ENCODE measurements around the gene FAM53C. TPM values are rescaled to one million over a fixed set of nuclear protein-coding genes. Genes with fewer than 3 reads are reported as not detected.

FAM53C gene
- polyA plus RNA-seq, 1 donor (not counting 4 experiments of a cell fraction or from before 2014, with no cell fraction given) = 24.6 TPM

GRCh38 chr5:138334867-138335447 lies 3.1 kb upstream of the FAM53C start:
- Histone ChIP-seq H3K27me3 (ENCODE audit: control insufficient read depth, extremely low read depth, insufficient read depth, low read length) (no peaks in the 10 kb centered on the region), H3K9ac (ENCODE audit: control insufficient read depth, extremely low read depth, insufficient read depth, low read length) (no peak overlapping the region), H3K27ac (ENCODE audit: control insufficient read depth, insufficient read depth, low read length) (no peak overlapping the region), H3K4me2 (ENCODE audit: control insufficient read depth, extremely low read depth, insufficient read depth, low read depth, low read length) (no peak overlapping the region), H3K4me3 (ENCODE audit: control insufficient read depth in 2 of 3, extremely low read depth in 1 of 3, insufficient read depth in 2 of 3, low read depth in 1 of 3, low read length in 3 of 3) (no peak overlapping the region), H3K9me1 (ENCODE audit: control insufficient read depth, extremely low read depth, insufficient read depth, low read length) (peaks cover 2% of the 10 kb centered on the region), H4K20me1 (ENCODE audit: control insufficient read depth, extremely low read depth, insufficient read depth, low read length) (no peaks in the 10 kb centered on the region), H3K79me2 (ENCODE audit: control insufficient read depth, insufficient read depth, low read length) (peaks cover 17% of the 10 kb centered on the region), H2AFZ (ENCODE audit: control insufficient read depth, low read length) (no peak overlapping the region), H3K36me3 (ENCODE audit: control insufficient read depth in 2 of 2, extremely low read depth in 1 of 2, insufficient read depth in 2 of 2, low read length in 2 of 2) (no peaks in the 10 kb centered on the region), H3K4me1 (ENCODE audit: control insufficient read depth, extremely low read depth, insufficient read depth, low read length) (peaks cover 26% of the 10 kb centered on the region), H3K9me3 (ENCODE audit: control insufficient read depth, low read depth, low read length) (no peaks in the 10 kb centered on the region)
- no peak for TF ChIP-seq EZH2 (IDR thresholded peaks at IDR 0.05; ENCODE audit: low read length)
- TF ChIP-seq CTCF (optimal IDR thresholded peaks at IDR 0.05 in 1 of 3, IDR thresholded peaks at IDR 0.05 in 1 of 3, conservative IDR thresholded peaks at IDR 0.05 in 1 of 3; ENCODE audit: extremely low read depth in 1 of 3, insufficient read depth in 2 of 3, low read length in 3 of 3) = no peak
- no peak for DNase-seq (ENCODE audit: low read depth, low spot score)
- dilution Hi-C loops (cut with MboI; ENCODE audit: extremely low pct_ligation_motif_present, low sequenced_read_pairs) = no loop called here
- no peak for FAIRE-seq

GRCh38 chr5:138336952-138337684 lies 948 bp upstream of the FAM53C start:
- Histone ChIP-seq H3K79me2 (ENCODE audit: control insufficient read depth, insufficient read depth, low read length) (peaks cover 36% of the 10 kb centered on the region), H3K27me3 (ENCODE audit: control insufficient read depth, extremely low read depth, insufficient read depth, low read length) (no peaks in the 10 kb centered on the region), H3K36me3 (ENCODE audit: control insufficient read depth in 2 of 2, extremely low read depth in 1 of 2, insufficient read depth in 2 of 2, low read length in 2 of 2) (peaks cover 6 to 10% of the 10 kb centered on the region in 2 experiments), H4K20me1 (ENCODE audit: control insufficient read depth, extremely low read depth, insufficient read depth, low read length) (no peaks in the 10 kb centered on the region), H3K4me1 (ENCODE audit: control insufficient read depth, extremely low read depth, insufficient read depth, low read length) (peaks cover 20% of the 10 kb centered on the region), H2AFZ (ENCODE audit: control insufficient read depth, low read length) (peak overlapping the region; percentile 99), H3K9me3 (ENCODE audit: control insufficient read depth, low read depth, low read length) (no peaks in the 10 kb centered on the region), H3K9me1 (ENCODE audit: control insufficient read depth, extremely low read depth, insufficient read depth, low read length) (peaks cover 2% of the 10 kb centered on the region), H3K4me3 (ENCODE audit: control insufficient read depth in 2 of 3, extremely low read depth in 1 of 3, insufficient read depth in 2 of 3, low read depth in 1 of 3, low read length in 3 of 3) (peak overlapping the region; percentile 80 to 92 (median 92)), H3K4me2 (ENCODE audit: control insufficient read depth, extremely low read depth, insufficient read depth, low read depth, low read length) (peak overlapping the region; percentile 75), H3K27ac (ENCODE audit: control insufficient read depth, insufficient read depth, low read length) (peak overlapping the region; percentile 98), H3K9ac (ENCODE audit: control insufficient read depth, extremely low read depth, insufficient read depth, low read length) (peak overlapping the region; percentile 98)
- TF ChIP-seq EZH2 (IDR thresholded peaks at IDR 0.05; ENCODE audit: low read length) (no peak), CTCF (optimal IDR thresholded peaks at IDR 0.05 in 1 of 3, IDR thresholded peaks at IDR 0.05 in 1 of 3, conservative IDR thresholded peaks at IDR 0.05 in 1 of 3; ENCODE audit: extremely low read depth in 1 of 3, insufficient read depth in 2 of 3, low read length in 3 of 3) (no peak)
- FAIRE-seq (no peak), DNase-seq (ENCODE audit: low read depth, low spot score) (no peak)
- dilution Hi-C loops (cut with MboI; ENCODE audit: extremely low pct_ligation_motif_present, low sequenced_read_pairs) = no loop called here
